H1 (cell line): ENCODE results near the gene F2RL2. TPM values are rescaled to one million over a fixed set of nuclear protein-coding genes. Genes with fewer than 3 reads are reported as not detected.

Source experiments
- CTCF ChIA-PET: fragments of 300-600 bp; sonication (Branson Sonifier 250); formaldehyde crosslinking; loops from one replicate; lab custom pipeline; 2021; ENCODE audit not compliant: partially characterized antibody; lab: Charles Lee
- POLR2A ChIA-PET: fragments of 300-600 bp; sonication (Branson Sonifier 250); formaldehyde crosslinking; loops from one replicate; lab custom pipeline; 2021; ENCODE audit warnings: inconsistent platforms; ENCODE audit not compliant: partially characterized antibody; lab: Charles Lee
- DNase-seq, 2 experiments: peaks; one replicate each; pipeline versions ENCODE4 v3.0.0 to v3.0.0-alpha.2; 2010 to 2022; ENCODE audit warnings: low spot score in 2 of 2, low read depth in 1 of 2, mixed read lengths in 1 of 2
- FAIRE-seq: peaks from 2 replicates; lab custom pipeline; 2011; peaks lifted over from hg19 to GRCh38; lab: Jason Lieb, UNC
- H2AFZ ChIP-seq: 2 replicates; pipeline ENCODE4 v1.8.1; 2012; ENCODE audit warnings: low read length, inconsistent platforms
- H2AK5ac ChIP-seq: 2 replicates; pipeline ENCODE4 v1.6.1; 2013; ENCODE audit warnings: low read depth, low read length
- H2BK120ac ChIP-seq: replicated peaks from 2 replicates; pipeline ENCODE3; 2013; ENCODE audit warnings: low read depth, low read length, inconsistent platforms
- H2BK12ac ChIP-seq: 2 replicates; pipeline ENCODE4 v1.6.1; 2013; ENCODE audit warnings: low read depth, low read length
- H2BK15ac ChIP-seq: 2 replicates; pipeline ENCODE4 v1.6.1; 2013; ENCODE audit warnings: low read length
- H2BK20ac ChIP-seq: 2 replicates; pipeline ENCODE4 v1.6.1; 2013; ENCODE audit warnings: low read length
- H2BK5ac ChIP-seq: 2 replicates; pipeline ENCODE4 v1.6.1; 2013; ENCODE audit warnings: low read depth, low read length
- H3K14ac ChIP-seq: 2 replicates; pipeline ENCODE4 v1.6.1; 2013; ENCODE audit warnings: inconsistent platforms; ENCODE audit not compliant: insufficient read length
- H3K18ac ChIP-seq: 2 replicates; pipeline ENCODE4 v1.6.1; 2013; ENCODE audit warnings: low read length; ENCODE audit errors: extremely low read depth
- H3K23ac ChIP-seq: 2 replicates; pipeline ENCODE4 v1.6.1; 2013; ENCODE audit warnings: inconsistent platforms; ENCODE audit not compliant: insufficient read length
- H3K23me2 ChIP-seq: 2 replicates; pipeline ENCODE4 v1.6.1; 2013; ENCODE audit warnings: low read depth, low read length
- H3K27ac ChIP-seq: 2 replicates; pipeline ENCODE4 v1.6.1; 2011; ENCODE audit warnings: low read depth, low read length, inconsistent platforms
- H3K27me3 ChIP-seq, 4 experiments: replicated peaks in 1 of 4; 1 replicate in 1 of 4; 2 replicates in 3 of 4; pipeline versions ENCODE4 v1.6.1 to v1.8.1; 2011 to 2013; ENCODE audit warnings: low read length in 3 of 4, mild to moderate bottlenecking in 3 of 4, inconsistent platforms in 2 of 4, mixed read lengths in 2 of 4, moderate library complexity in 1 of 4; ENCODE audit not compliant: control insufficient read depth in 3 of 4, insufficient read depth in 3 of 4; ENCODE audit errors: extremely low read depth in 1 of 4
- H3K36me3 ChIP-seq, 4 experiments: 2 replicates each; pipeline versions ENCODE4 v1.6.1 to v1.8.1; 2011 to 2013; ENCODE audit warnings: mild to moderate bottlenecking in 4 of 4, low read length in 3 of 4, moderate library complexity in 2 of 4, control low read depth in 1 of 4, inconsistent platforms in 1 of 4; ENCODE audit not compliant: insufficient read depth in 4 of 4, control insufficient read depth in 2 of 4
- H3K4ac ChIP-seq: replicated peaks from 2 replicates; pipeline ENCODE3; 2013; ENCODE audit warnings: low read length, low read depth, mixed read lengths, inconsistent platforms; ENCODE audit not compliant: insufficient read length
- H3K4me1 ChIP-seq, 4 experiments: replicated peaks in 1 of 4; 1 replicate in 1 of 4; 2 replicates in 3 of 4; pipeline versions ENCODE4 v1.6.1 to v1.8.1; 2011 to 2013; ENCODE audit warnings: low read length in 3 of 4, inconsistent platforms in 2 of 4, mixed read lengths in 1 of 4; ENCODE audit not compliant: insufficient read depth in 4 of 4, control insufficient read depth in 3 of 4
- H3K4me2 ChIP-seq, 2 experiments: 2 replicates each; pipeline versions ENCODE4 v1.6.1 to v1.8.1; 2011 to 2013; ENCODE audit warnings: low read depth in 2 of 2, low read length in 2 of 2, control low read depth in 1 of 2, inconsistent platforms in 1 of 2, mild to moderate bottlenecking in 1 of 2; ENCODE audit not compliant: insufficient read depth in 1 of 2
- H3K4me3 ChIP-seq, 4 experiments: fragments of 200-600, 300-600 bp in 1 of 4; sonication (generic), shearing (Covaris generic), sonication (Bioruptor Twin) in 1 of 4; 2 replicates each; pipeline versions ENCODE4 v1.5.1 to v1.8.1; 2011 to 2016; ENCODE audit warnings: low read length in 4 of 4, low read depth in 3 of 4, control low read depth in 2 of 4, inconsistent platforms in 2 of 4, mild to moderate bottlenecking in 2 of 4, mixed read lengths in 1 of 4, moderate library complexity in 1 of 4; ENCODE audit not compliant: insufficient read depth in 2 of 4; ENCODE audit errors: extremely low read depth in 1 of 4
- H3K56ac ChIP-seq: replicated peaks from 2 replicates; pipeline ENCODE3; 2013; ENCODE audit warnings: low read depth, mild to moderate bottlenecking, mixed read lengths, low read length, inconsistent platforms; ENCODE audit not compliant: insufficient read length
- H3K79me1 ChIP-seq: 2 replicates; pipeline ENCODE4 v1.6.1; 2013; ENCODE audit warnings: low read depth, low read length, control low read depth
- H3K79me2 ChIP-seq, 2 experiments: 2 replicates each; pipeline versions ENCODE4 v1.6.1 to v1.8.1; 2012 to 2013; ENCODE audit warnings: low read length in 2 of 2, mild to moderate bottlenecking in 2 of 2, inconsistent platforms in 1 of 2; ENCODE audit not compliant: insufficient read depth in 2 of 2, control insufficient read depth in 1 of 2
- H3K9ac ChIP-seq, 4 experiments: replicated peaks in 1 of 4; 1 replicate in 1 of 4; 2 replicates in 3 of 4; pipeline versions ENCODE4 v1.6.1 to v1.8.1; 2011 to 2013; ENCODE audit warnings: low read depth in 3 of 4, low read length in 3 of 4, control low read depth in 2 of 4, mild to moderate bottlenecking in 2 of 4, moderate library complexity in 2 of 4, inconsistent platforms in 1 of 4; ENCODE audit errors: extremely low read depth in 1 of 4
- H3K9me3 ChIP-seq, 2 experiments: 2 replicates each; pipeline versions ENCODE4 v1.6.1 to v1.8.1; 2012 to 2013; ENCODE audit warnings: mild to moderate bottlenecking in 2 of 2, moderate library complexity in 2 of 2, control low read depth in 1 of 2, inconsistent platforms in 1 of 2, low read depth in 1 of 2, low read length in 1 of 2, mixed read lengths in 1 of 2; ENCODE audit not compliant: insufficient read depth in 2 of 2
- H4K20me1 ChIP-seq, 2 experiments: replicated peaks in 1 of 2; 2 replicates each; pipeline versions ENCODE3 to v1.8.1; 2011 to 2013; ENCODE audit warnings: inconsistent platforms in 2 of 2, low read length in 2 of 2, mild to moderate bottlenecking in 1 of 2; ENCODE audit not compliant: insufficient read depth in 2 of 2, control insufficient read depth in 1 of 2
- H4K5ac ChIP-seq: 2 replicates; pipeline ENCODE4 v1.6.1; 2013; ENCODE audit warnings: low read length, low read depth, mixed read lengths, inconsistent platforms; ENCODE audit not compliant: insufficient read length
- H4K8ac ChIP-seq: 2 replicates; pipeline ENCODE4 v1.8.0; 2013; ENCODE audit warnings: mild to moderate bottlenecking, moderate library complexity, low read length, inconsistent platforms; ENCODE audit not compliant: insufficient read depth; ENCODE audit errors: extremely low read depth
- H4K91ac ChIP-seq: replicated peaks from 2 replicates; pipeline ENCODE3; 2013; ENCODE audit warnings: low read length, mixed read lengths, inconsistent platforms; ENCODE audit not compliant: insufficient read length
- ASH2L ChIP-seq: fragments of 200-600, 300-600 bp; sonication (generic); IDR thresholded peaks from one replicate; pipeline ENCODE4 v1.7.1; 2017; ENCODE audit warnings: low read length
- BACH1 ChIP-seq: IDR thresholded peaks from 2 replicates; pipeline ENCODE4 v1.6.1; 2012; ENCODE audit warnings: low read length, improper control_type of control experiment
- BCL11A ChIP-seq, 2 experiments: IDR thresholded peaks; one replicate each; pipeline ENCODE4 v1.6.1; 2011; ENCODE audit warnings: low read depth in 2 of 2, low read length in 2 of 2, mild to moderate bottlenecking in 2 of 2
- BRCA1 ChIP-seq: IDR thresholded peaks from 2 replicates; pipeline ENCODE4 v1.6.1; 2012; ENCODE audit warnings: low read depth, low read length, improper control_type of control experiment
- E2F6 ChIP-seq: IDR thresholded peaks from 2 replicates; pipeline ENCODE4 v1.6.1; 2012; ENCODE audit warnings: inconsistent platforms
- EGR1 ChIP-seq: IDR thresholded peaks from 2 replicates; pipeline ENCODE4 v1.6.1; 2011; ENCODE audit warnings: low read depth, low read length, borderline replicate concordance
- FOSL1 ChIP-seq: IDR thresholded peaks from 2 replicates; pipeline ENCODE4 v1.6.1; 2011; ENCODE audit warnings: mild to moderate bottlenecking, low read depth, low read length, moderate library complexity; ENCODE audit not compliant: insufficient read depth
- HDAC2 ChIP-seq, 2 experiments: fragments of 300-600 bp in 1 of 2; sonication (generic) in 1 of 2; IDR thresholded peaks; 2 replicates each; pipeline ENCODE4 v1.6.1; 2011 to 2012; ENCODE audit warnings: low read depth in 2 of 2, low read length in 2 of 2, mild to moderate bottlenecking in 2 of 2, moderate library complexity in 2 of 2, borderline replicate concordance in 1 of 2, inconsistent platforms in 1 of 2
- PHF8 ChIP-seq: fragments of 200-600 bp; sonication (generic); conservative IDR thresholded peaks from 2 replicates; pipeline ENCODE4 v1.7.1; 2012; ENCODE audit warnings: low read depth, mild to moderate bottlenecking, inconsistent platforms, low read length, moderate library complexity
- RBBP5 ChIP-seq: IDR thresholded peaks from 2 replicates; pipeline ENCODE4 v1.7.1; 2012; ENCODE audit warnings: low read depth, mild to moderate bottlenecking, inconsistent platforms, low read length, moderate library complexity, borderline replicate concordance
- RNF2 ChIP-seq: fragments of 200-900, 300-1000 bp; sonication (generic); IDR thresholded peaks from 2 replicates; pipeline ENCODE4 v1.7.1; 2016; ENCODE audit warnings: borderline replicate concordance, low read depth, mild to moderate bottlenecking, antibody characterized with exemption, low read length; ENCODE audit not compliant: poor library complexity, severe bottlenecking; ENCODE audit errors: missing control alignments
- RXRA ChIP-seq: IDR thresholded peaks from 2 replicates; pipeline ENCODE4 v1.6.1; 2011; ENCODE audit warnings: low read depth, mild to moderate bottlenecking, low read length, moderate library complexity; ENCODE audit not compliant: insufficient read depth
- SP2 ChIP-seq: IDR thresholded peaks from 2 replicates; pipeline ENCODE4 v1.6.1; 2012; ENCODE audit warnings: mild to moderate bottlenecking, low read length, inconsistent platforms
- TBP ChIP-seq: IDR thresholded peaks from 2 replicates; pipeline ENCODE4 v1.6.1; 2011; ENCODE audit warnings: low read depth, low read length, improper control_type of control experiment
- WGBS, 2 experiments: shearing (Covaris generic) in 1 of 2; methylation state at CpG; one replicate each; pipeline versions ENCODE4 v1.1.6 to v1.1.7; 2013 to 2015; ENCODE audit warnings: low lambda C conversion rate in 2 of 2, mixed read lengths in 2 of 2, inconsistent platforms in 1 of 2, low coverage in 1 of 2, missing lambda C conversion rate in 1 of 2; ENCODE audit not compliant: insufficient replicate concordance in 2 of 2, insufficient coverage in 1 of 2, insufficient read length in 1 of 2; ENCODE audit errors: extremely low coverage in 1 of 2, missing lambda C conversion rate in 1 of 2; 5-methylcytosine and 5-hydroxymethylcytosine counted together
- polyA plus RNA-seq, 7 experiments: library from polyadenylated mRNA; depleted of rRNA in 3 of 7; stranded (reverse) in 5 of 7; unstranded in 2 of 7; fragments of >200 nt in 5 of 7; fragments of 200-250 nt in 2 of 7; gene quantifications; 1 replicate in 5 of 7; 2 replicates in 1 of 7; 4 replicates in 1 of 7; pipeline versions ENCODE4 v1.2.1 to v1.2.3, GENCODE V29; 2011 to 2013; ENCODE audit warnings: missing spikeins in 2 of 7, mixed read lengths in 2 of 7
- total RNA-seq: library from RNA; stranded (reverse); fragmentation: NEBNext Ultra II Directional; extraction: Animal tissue kit (Norgen Biotek cat#: 25700); gene quantifications from 2 replicates; pipeline ENCODE4 v1.2.1, GENCODE V29; 2021

The F2RL2 gene
- total and polyA plus RNA-seq, 2 of the 8 experiments (the other 6 are each of a cell fraction or from before 2014, with no cell fraction given): 0.03 to 0.07 TPM

GRCh38 chr5:76664079-76664478 is 40.9 kb upstream of the F2RL2 start:
- Histone ChIP-seq H3K79me2 (no peaks in the 10 kb centered on the region), H2BK15ac (no peak overlapping the region), H3K4me1 (no peaks in the 10 kb centered on the region), H2BK5ac (no peak overlapping the region), H2BK20ac (no peak overlapping the region), H3K36me3 (peaks cover 0 to 3% (median 0%) of the 10 kb centered on the region in 4 experiments; a peak in 2 of 8 replicates), H3K23me2 (no peaks in the 10 kb centered on the region), H4K91ac (no peak overlapping the region), H4K20me1 (peaks cover 0 to 3% of the 10 kb centered on the region in 2 experiments), H3K27me3 (no peaks in the 10 kb centered on the region), H3K79me1 (no peaks in the 10 kb centered on the region), H3K27ac (no peak overlapping the region), H3K4me2 (no peak overlapping the region), H3K18ac (no peak overlapping the region), H3K9me3 (no peaks in the 10 kb centered on the region), H3K4ac (no peak overlapping the region), H3K56ac (no peak overlapping the region), H3K14ac (no peak overlapping the region), H2AFZ (no peak overlapping the region), H2BK120ac (no peak overlapping the region), H3K23ac (no peak overlapping the region), H2BK12ac (no peak overlapping the region), H3K9ac (no peak overlapping the region), H4K5ac (no peak overlapping the region), H4K8ac (no peak overlapping the region), H2AK5ac (no peak overlapping the region), H3K4me3 (no peak overlapping the region)
- FAIRE-seq: no peak
- POLR2A ChIA-PET: no interaction called here
- WGBS, 2 experiments: 94% methylated on average over 6 of the region's 6 CpGs; no CpG with 5 or more reads in 1 of the 2 experiments
- CTCF ChIA-PET: no interaction called here
- DNase-seq: no peak
- TF ChIP-seq RBBP5 (no peak), RXRA (no peak), BACH1 (no peak), SP2 (no peak), BRCA1 (no peak), HDAC2 (IDR thresholded peaks at IDR 0.05; ENCODE audit: borderline replicate concordance in 1 of 2, low read depth in 2 of 2, low read length in 2 of 2) (no peak), TBP (no peak), FOSL1 (no peak), BCL11A (IDR thresholded peaks at IDR 0.05; ENCODE audit: low read depth in 2 of 2, low read length in 2 of 2) (no peak), RNF2 (no peak), EGR1 (no peak), ASH2L (no peak), PHF8 (no peak), E2F6 (no peak)
